GM12864 (cell line): Measurements from ENCODE around the gene RNF166.

Source experiments
- DNase-seq: peaks from one replicate; pipeline ENCODE4 v3.0.0-alpha.2; 2011; ENCODE audit warnings: low read depth
- H3K4me3 ChIP-seq: 2 replicates; pipeline ENCODE4 v1.5.1; 2011; ENCODE audit warnings: mild to moderate bottlenecking, low read depth, low read length, control low read depth
- TF ChIP-seq, protein P1 (sequence below): IDR thresholded peaks from 2 replicates; pipeline ENCODE4 v1.5.1; 2011; ENCODE audit warnings: low read depth, mild to moderate bottlenecking, moderate library complexity, low read length, control low read depth, inconsistent platforms; ENCODE audit errors: missing control alignments

RNF166 gene

DNA sequence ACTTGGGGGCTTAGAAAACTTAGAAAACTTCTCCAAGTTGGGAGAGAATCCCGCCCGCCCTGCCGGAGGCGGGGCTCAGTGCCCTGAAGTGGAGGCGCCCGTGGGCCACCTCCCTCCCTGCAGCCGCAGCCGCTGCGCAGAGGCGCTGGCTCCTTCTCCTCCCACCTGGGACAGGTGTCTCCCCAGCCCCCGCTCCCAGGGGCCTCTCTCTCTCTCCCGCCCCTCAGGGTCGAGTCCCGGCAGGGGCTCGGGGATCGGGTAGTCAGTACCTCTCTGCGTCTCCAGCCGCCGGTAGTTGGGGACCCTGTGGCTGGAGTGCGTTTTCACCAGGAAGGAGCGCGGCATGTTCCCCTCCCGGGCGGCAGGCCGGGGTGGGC lies 20.2 kb downstream of the RNF166 start:
- H3K4me3 ChIP-seq: peak overlapping the region; percentile 61
- DNase-seq: no peak
- TF ChIP-seq, protein P1, sequence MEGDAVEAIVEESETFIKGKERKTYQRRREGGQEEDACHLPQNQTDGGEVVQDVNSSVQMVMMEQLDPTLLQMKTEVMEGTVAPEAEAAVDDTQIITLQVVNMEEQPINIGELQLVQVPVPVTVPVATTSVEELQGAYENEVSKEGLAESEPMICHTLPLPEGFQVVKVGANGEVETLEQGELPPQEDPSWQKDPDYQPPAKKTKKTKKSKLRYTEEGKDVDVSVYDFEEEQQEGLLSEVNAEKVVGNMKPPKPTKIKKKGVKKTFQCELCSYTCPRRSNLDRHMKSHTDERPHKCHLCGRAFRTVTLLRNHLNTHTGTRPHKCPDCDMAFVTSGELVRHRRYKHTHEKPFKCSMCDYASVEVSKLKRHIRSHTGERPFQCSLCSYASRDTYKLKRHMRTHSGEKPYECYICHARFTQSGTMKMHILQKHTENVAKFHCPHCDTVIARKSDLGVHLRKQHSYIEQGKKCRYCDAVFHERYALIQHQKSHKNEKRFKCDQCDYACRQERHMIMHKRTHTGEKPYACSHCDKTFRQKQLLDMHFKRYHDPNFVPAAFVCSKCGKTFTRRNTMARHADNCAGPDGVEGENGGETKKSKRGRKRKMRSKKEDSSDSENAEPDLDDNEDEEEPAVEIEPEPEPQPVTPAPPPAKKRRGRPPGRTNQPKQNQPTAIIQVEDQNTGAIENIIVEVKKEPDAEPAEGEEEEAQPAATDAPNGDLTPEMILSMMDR: no peak

DNA sequence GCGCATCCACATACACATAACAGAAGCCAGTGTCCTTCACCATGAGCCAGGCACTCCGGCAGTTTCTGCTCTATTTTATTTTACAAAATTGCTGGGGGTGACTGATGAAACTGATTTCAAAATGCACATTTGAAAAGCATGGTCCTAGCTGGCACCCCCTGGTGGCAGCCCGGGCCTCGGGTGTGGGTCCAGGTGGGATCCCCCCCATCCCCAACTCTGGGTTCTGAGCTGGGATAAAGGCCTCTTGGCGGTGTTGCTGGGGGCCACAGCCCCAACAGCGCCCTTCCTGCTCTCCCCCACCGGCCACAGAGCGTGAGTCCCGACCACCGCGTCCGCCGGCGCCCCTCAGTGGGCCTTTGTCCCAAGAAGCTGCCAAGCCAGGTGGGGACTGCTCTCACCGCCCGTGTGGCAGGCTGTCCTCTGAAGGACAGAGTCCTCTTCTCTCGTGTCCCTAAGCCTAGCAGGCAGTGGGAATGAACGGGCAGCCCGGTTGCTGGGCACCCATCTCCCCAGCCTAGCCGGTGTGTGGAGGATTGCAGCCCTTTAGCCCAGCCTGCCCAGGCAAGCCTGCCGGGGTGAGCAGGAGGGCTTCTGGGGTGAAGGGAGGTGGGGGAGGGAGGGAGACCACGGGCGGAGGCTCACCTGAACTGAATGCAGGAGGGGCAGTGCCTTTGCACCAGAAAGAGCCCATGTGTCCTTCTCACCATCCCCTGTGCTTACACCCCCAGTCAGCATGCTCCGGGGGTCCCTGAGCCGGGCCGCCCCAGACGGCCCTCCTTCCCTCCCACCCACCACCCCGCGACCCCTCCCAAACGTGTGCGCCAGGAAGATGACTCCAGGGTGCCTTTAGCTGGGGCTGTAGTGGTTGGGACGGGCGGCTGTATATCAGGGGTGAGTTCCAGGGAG lies 20.8 kb downstream of the RNF166 start:
- no peak for DNase-seq
- TF ChIP-seq, protein P1: peak; percentile 60
- peak overlapping the region; percentile 61 for H3K4me3 ChIP-seq

DNA sequence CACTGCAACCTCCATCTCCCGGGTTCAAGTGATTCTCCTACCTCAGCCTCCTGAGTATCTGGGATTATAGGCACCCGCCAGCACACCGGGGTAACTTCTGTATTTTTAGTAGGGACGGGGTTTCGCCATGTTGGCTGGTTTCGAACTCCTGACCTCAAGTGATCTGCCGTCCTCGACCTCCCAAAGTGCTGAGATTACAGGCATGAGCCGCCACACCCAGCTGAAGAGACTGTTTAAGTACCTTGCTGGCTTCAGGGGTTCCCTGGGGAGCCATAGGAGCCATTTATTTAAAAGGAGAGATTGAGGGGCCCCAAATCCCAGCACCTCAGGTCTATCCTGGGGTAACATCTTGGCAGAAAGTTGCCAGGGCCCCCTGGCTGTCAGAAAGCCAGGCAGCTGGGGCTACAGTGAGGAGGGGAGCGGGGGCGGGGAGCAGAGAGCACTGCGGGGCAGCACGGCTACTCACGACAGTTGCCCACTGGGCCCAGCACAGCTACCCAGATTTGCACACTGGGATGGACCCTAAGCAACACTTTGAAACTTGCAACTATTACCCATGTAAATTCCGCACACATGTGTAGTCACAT lies 21.5 kb downstream of the RNF166 start:
- TF ChIP-seq, protein P1: no peak
- H3K4me3 ChIP-seq: no peak overlapping the region
- no peak for DNase-seq

DNA sequence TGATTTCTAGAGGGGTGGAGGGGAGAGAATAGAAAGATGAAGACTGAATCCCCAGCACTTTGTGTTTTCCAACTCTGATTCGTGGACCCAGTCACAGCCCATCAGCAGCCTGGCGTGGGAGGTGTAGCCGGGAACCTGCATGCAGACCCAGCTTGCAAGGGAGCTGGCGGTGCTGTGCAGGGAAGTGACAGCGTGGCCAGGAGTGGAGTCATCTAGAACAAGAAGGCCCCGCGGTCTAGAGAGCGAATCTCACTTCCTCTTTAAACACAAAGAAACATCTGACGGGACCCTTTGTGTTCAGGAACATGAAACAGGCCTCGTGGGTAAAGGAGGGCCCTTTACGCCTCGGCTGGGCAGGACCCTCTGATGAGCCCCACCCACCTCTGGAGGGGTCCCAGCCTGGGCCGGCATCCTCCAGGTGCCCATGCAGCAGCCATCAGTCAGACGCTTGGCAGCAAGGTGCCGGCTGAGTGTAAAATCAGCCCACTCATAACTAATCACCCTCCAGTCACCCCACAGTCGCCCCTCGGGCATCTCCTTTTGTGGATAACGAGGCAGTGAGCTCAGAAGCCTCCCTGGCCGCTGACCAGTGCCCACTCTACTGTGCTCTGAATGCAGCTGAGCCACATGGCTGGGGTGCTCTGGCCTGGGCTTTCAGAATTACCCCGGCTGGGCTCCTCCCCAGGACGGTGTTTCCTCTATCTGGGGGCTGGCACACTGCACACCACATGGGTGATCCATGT lies 24.3 kb downstream of the RNF166 start:
- TF ChIP-seq, protein P1: no peak
- DNase-seq: peak; percentile 94
- H3K4me3 ChIP-seq: peak overlapping the region; percentile 24

DNA sequence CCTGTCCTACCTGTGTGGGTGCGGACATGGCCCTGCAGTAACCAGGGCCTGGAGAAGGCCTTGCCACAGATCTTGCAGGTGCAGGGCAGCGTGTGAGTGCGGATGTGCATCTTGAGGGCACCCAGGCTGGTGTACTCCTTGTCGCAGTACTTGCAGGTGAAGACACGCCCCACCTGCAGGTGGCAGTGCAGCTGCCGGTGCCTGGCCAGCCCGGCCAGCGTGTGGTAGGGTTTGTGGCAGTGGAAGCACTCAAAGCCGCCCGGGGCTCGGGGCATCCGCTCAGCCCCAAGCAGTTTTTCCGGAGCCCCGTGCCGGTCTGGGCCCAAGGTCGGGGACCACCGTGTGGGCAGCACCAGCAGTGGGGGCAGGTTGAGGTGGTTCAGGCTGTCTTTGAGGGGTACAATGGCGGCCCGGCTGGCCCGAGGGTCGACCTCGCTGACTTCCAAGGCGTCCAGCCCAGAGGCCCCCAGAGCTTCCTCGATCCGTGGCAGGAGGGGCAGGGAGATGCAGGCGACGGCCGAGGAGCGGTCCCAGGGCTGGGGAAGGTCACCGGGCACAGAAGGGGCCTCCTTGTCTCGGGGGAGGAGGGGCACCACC lies 25.0 kb downstream of the RNF166 start:
- TF ChIP-seq, protein P1: peak; percentile 85
- peak overlapping the region; percentile 24 for H3K4me3 ChIP-seq
- DNase-seq: peak; percentile 68

DNA sequence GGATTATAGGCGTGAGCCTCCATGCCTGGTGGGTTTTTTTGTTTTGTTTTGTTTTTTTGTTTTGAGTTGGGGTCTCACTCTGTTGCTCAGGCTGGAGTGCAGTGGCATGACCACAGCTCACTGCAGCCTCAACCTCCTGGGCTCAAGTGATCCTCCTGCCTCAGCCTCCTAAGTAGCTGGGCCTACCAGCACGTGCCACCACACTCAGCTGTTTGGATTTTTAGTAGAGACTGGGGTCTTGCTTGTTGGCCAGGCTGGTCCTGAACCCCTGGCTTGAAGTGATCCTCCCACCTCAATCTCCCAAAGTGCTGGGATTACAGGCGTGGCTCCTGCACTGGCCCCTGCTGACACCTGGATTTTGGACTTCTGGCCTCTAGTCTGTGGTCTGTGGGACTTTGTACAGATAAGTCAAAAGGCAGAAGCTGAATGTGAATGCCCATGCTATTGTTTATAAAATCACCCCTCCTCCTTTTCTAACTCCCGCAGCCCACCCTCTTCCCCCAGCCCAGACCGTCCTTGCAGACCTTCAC lies 25.6 kb downstream of the RNF166 start:
- DNase-seq: no peak
- H3K4me3 ChIP-seq: no peak overlapping the region; the same call in 1 of the 2 replicates
- TF ChIP-seq, protein P1: no peak
